Parathyroid adenoma (tissue), 2 donors: ENCODE measurements around the gene RFT1.

ENCODE experiments used
- H2AFZ ChIP-seq: fragments of 300-600 bp; sonication (generic); one replicate; pipeline ENCODE4 v1.7.0; 2017; ENCODE audit warnings: antibody characterized with exemption, mild to moderate bottlenecking
- H3K27ac ChIP-seq: fragments of 300-600 bp; sonication (generic); one replicate; pipeline ENCODE4 v1.7.0; 2017
- H3K27me3 ChIP-seq: fragments of 300-600 bp; sonication (generic); one replicate; pipeline ENCODE4 v1.7.0; 2017; ENCODE audit warnings: low read length; ENCODE audit not compliant: control insufficient read depth, insufficient read depth
- H3K36me3 ChIP-seq: fragments of 300-600 bp; sonication (generic); one replicate; pipeline ENCODE4 v1.7.0; 2017; ENCODE audit warnings: low read length; ENCODE audit not compliant: control insufficient read depth, insufficient read depth
- H3K4me1 ChIP-seq: fragments of 300-600 bp; sonication (generic); one replicate; pipeline ENCODE4 v1.7.0; 2017; ENCODE audit warnings: control low read depth
- H3K4me2 ChIP-seq: fragments of 300-600 bp; sonication (generic); one replicate; pipeline ENCODE4 v1.7.0; 2017; ENCODE audit warnings: low read length
- H3K4me3 ChIP-seq: fragments of 300-600 bp; sonication (generic); one replicate; pipeline ENCODE4 v1.7.0; 2017; ENCODE audit warnings: low read depth, low read length
- H3K79me2 ChIP-seq: fragments of 300-600 bp; sonication (generic); one replicate; pipeline ENCODE4 v1.7.0; 2017; ENCODE audit warnings: control low read depth
- H3K9ac ChIP-seq: fragments of 300-600 bp; sonication (generic); one replicate; pipeline ENCODE4 v1.7.0; 2017; ENCODE audit warnings: mild to moderate bottlenecking
- H3K9me3 ChIP-seq: fragments of 300-600 bp; sonication (generic); one replicate; pipeline ENCODE4 v1.7.0; 2017; ENCODE audit warnings: low read length; ENCODE audit not compliant: control insufficient read depth
- TF ChIP-seq, protein P1 (sequence below): fragments of 300-600 bp; sonication (generic); IDR thresholded peaks from one replicate; pipeline ENCODE4 v1.7.0; 2017; ENCODE audit warnings: antibody characterized with exemption, mild to moderate bottlenecking
- donor health status: primary hyperparathyroidism.

Gene RFT1

DNA sequence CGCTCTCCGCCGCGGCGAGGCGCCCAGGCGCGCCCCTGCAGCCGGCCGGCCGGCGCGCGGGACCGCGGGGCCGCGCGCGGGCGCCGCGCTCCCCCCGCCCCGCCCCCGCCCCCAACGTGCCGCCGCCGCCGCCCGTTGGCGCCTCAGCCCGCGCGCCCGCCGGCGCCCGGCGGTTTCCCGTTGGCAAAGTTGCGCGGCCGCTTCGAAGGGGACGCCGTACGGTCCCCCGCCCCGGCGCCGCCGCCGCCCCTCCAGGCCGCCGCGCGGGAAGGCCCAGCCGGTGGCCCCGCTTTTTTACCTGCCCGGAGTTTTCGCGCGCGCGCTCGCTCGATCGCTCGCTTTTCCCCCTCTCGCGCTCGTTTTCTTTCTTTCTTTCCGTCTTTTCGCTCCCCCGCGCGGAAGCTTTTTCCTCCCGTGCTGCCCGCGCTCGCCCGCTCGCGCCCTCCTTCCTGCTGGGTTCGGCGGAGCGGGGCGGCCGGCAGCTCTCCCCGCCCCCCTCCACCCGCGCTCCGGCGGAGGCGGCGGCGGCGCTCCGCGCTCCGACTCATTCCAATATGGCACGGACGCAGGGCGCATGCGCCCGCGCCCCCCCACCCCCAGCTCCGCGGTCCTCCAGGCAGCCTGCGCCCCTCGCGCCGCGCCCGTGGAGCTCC lies 84.6 kb downstream of the RFT1 start, which contains the start of gene SFMBT1:
Gene SFMBT1 (minus strand): TSS at position 556 of the 653 bp plus-strand sequence. CDS start 76,945 bp downstream, outside the sequence.
- TF ChIP-seq, protein P1, sequence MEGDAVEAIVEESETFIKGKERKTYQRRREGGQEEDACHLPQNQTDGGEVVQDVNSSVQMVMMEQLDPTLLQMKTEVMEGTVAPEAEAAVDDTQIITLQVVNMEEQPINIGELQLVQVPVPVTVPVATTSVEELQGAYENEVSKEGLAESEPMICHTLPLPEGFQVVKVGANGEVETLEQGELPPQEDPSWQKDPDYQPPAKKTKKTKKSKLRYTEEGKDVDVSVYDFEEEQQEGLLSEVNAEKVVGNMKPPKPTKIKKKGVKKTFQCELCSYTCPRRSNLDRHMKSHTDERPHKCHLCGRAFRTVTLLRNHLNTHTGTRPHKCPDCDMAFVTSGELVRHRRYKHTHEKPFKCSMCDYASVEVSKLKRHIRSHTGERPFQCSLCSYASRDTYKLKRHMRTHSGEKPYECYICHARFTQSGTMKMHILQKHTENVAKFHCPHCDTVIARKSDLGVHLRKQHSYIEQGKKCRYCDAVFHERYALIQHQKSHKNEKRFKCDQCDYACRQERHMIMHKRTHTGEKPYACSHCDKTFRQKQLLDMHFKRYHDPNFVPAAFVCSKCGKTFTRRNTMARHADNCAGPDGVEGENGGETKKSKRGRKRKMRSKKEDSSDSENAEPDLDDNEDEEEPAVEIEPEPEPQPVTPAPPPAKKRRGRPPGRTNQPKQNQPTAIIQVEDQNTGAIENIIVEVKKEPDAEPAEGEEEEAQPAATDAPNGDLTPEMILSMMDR = no peak

DNA sequence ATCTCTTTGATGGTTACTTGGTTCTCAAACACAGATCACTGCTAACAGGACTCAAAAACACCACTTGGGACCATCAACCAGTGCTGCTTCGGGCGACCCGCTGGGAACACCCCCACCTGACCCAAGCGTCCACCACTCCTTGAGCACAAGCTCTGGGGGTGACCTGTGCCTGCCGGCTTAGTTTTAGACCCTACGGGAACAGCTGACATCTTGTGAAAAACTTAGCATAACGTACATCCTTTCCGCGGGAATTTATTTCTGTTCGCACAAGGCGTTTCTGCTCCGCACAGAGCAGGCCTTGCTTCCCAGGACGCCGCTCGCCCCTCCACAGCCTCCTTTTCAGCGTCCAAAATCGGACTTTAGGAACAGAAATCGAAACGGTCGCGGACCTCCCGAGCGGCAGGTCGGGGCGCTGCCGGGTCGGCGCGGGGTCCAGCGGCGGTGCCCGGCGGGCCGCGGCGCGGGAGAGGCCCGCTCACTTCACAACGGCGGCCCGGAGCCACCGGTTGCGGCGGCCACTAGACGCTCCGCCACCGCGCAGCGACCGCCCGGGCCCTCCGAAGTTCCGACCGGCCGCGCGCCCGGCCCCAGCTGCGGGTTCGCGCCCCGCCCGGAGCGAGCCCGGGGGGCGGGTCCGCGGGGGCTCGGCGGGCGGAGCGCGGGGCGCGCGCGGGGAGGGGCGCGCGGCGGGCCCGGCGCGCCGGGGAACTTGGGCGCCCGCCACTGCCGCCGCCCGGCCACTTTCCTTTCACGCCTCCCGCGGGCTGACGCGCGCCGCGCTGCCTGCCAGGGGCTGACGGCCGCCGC lies 85.3 kb downstream of the RFT1 start:
- Histone ChIP-seq H3K27ac (peak overlapping the region; percentile 69), H3K9ac (peak overlapping the region; percentile 37), H3K9me3 (no peaks in the 10 kb centered on the region), H3K27me3 (no peaks in the 10 kb centered on the region), H3K79me2 (peaks cover 12% of the 10 kb centered on the region), H2AFZ (peak overlapping the region; percentile 90), H3K36me3 (no peaks in the 10 kb centered on the region), H3K4me2 (peak overlapping the region; percentile 94), H3K4me1 (peaks cover 2% of the 10 kb centered on the region), H3K4me3 (peak overlapping the region; percentile 66)
- TF ChIP-seq, protein P1 = no peak

More for the DNA sequence above, 84.6 kb downstream of the RFT1 start, which contains the start of gene SFMBT1:
- Histone ChIP-seq H3K4me3 (peak within 1 kb of the TSS; percentile 86), H3K4me2 (peak within 1 kb of the TSS; percentile 94), H3K9me3 (no peaks in the 10 kb centered on the region), H2AFZ (peak within 1 kb of the TSS; percentile 95), H3K27me3 (no peaks in the 10 kb centered on the region), H3K36me3 (no peaks in the 10 kb centered on the region), H3K79me2 (peaks cover 12% of the 10 kb centered on the region), H3K9ac (peak within 1 kb of the TSS; percentile 37), H3K27ac (peak within 1 kb of the TSS; percentile 79), H3K4me1 (no peaks in the 10 kb centered on the region)

DNA sequence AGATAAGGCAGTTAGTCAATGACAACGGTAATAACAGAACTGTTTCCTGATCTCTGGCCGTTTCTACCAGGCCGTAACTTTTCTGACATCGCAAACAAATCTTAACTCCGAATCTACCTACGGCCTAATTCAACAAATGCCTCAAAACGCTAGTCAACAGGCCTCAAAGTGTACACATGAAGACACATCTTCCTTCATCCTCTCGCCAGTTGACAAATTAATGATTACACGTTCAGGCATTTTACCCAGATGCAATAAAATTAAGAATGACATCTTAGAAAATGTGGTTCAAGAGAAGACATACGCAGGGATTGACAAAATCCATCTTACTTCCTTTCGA lies 85.9 kb downstream of the RFT1 start:
- Histone ChIP-seq H3K4me2 (peak overlapping the region; percentile 94), H3K79me2 (peaks cover 12% of the 10 kb centered on the region), H3K9me3 (no peaks in the 10 kb centered on the region), H3K4me1 (peaks cover 2% of the 10 kb centered on the region), H3K36me3 (no peaks in the 10 kb centered on the region), H3K4me3 (peak overlapping the region; percentile 66), H3K27me3 (no peaks in the 10 kb centered on the region), H3K27ac (peak overlapping the region; percentile 69), H3K9ac (no peak overlapping the region), H2AFZ (peak overlapping the region; percentile 90)
- TF ChIP-seq, protein P1 = no peak

DNA sequence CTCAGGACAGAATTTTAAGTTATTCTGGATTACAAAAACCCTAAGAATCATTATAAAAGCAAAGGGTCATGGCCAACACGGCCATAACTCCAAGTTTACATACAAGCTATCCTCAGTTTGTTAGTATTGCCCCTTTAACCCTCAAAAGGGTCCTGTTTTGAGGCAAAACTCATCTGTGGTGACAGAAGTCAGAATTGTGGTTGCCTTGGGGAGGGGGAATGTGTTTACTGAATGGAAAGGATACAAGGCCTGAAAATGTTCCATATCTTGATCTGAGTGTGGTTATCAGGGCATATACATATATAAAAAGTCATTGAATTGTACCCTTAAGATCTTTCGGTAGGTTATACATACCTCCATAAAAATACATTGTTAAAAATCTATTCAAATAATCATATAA lies 86.5 kb downstream of the RFT1 start:
- H3K36me3 ChIP-seq = no peaks in the 10 kb centered on the region
- peaks cover 2% of the 10 kb centered on the region for H3K4me1 ChIP-seq
- H3K9me3 ChIP-seq = no peaks in the 10 kb centered on the region
- no peaks in the 10 kb centered on the region for H3K27me3 ChIP-seq
- no peak overlapping the region for H3K4me3 ChIP-seq
- H3K79me2 ChIP-seq = peaks cover 12% of the 10 kb centered on the region
- H2AFZ ChIP-seq = no peak overlapping the region
- TF ChIP-seq, protein P1 = no peak
- H3K4me2 ChIP-seq = no peak overlapping the region
- H3K27ac ChIP-seq = no peak overlapping the region
- H3K9ac ChIP-seq = no peak overlapping the region
